RCC 7860 (cell line): Measurements from ENCODE around the gene ODF2.
"Not testable (repeated sequence)": the region's sequence is repeated elsewhere in the genome, so short reads cannot be mapped to it uniquely, and the experiment has no call there.

ENCODE experiments used
- DNase-seq: peaks from one replicate; pipeline ENCODE4 v3.0.0-alpha.2; 2015; ENCODE audit warnings: low spot score
- FAIRE-seq: peaks from 2 replicates; lab custom pipeline; 2012; peaks lifted over from hg19 to GRCh38; lab: Jason Lieb, UNC

The ODF2 gene

DNA sequence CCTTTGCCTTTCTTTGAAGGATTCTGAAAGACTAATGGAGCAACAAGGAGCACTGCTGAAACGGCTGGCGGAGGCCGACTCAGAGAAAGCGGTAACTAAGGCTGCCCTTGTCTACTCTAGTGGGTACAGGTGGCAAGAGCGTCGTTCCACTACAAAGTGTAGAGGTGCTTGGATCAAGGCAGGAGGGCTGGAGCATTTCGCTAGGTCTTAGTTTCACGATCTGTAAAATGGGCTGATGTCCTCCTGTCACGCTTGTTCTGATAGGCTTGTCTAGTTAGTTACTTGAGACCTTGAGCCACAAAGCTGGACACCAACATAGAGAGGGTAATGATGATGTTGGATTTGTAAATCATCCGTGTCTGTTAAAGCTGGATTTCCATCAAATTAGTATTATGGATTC, 25.8 kb downstream of the ODF2 start:
- FAIRE-seq (no peak), DNase-seq (no peak)

- FAIRE-seq = no peak
Measured at GRCh38 chr9:128482186-128482585, 26.4 kb downstream of the ODF2 start.

DNA sequence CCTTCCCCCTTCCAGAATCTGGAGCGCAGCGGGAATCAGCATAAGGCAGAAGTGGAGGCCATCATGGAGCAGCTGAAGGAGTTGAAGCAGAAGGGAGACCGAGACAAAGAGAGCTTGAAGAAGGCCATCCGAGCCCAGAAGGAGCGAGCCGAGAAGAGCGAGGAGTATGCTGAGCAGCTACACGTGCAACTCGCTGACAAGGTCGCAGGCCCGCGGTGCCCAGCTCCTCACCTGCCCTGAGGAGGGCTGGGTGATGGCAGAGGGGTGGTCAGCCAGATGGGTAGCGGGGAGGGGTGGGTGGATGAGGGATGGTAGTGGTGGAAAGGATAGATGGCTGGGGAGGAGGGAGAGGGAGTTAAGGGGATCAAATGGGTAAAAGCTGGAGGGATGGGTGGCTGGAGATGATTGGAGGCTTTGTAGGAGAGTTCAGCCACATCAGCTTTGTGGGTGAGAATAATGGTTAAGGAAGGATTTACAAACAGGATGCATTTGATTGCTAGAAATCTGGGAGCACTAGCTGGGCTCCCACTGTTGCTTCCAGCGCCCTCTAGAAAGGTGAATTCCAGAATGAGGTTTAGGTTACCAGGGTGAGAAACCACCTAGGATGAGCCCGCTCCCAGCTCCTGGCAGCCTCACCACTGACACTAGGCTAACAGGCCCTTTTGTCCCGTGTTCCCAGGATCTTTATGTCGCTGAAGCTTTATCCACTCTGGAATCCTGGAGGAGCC, 29.0 kb downstream of the ODF2 start:
- no peak for DNase-seq
- FAIRE-seq = no peak

More at GRCh38 chr9:128482186-128482585, 26.4 kb downstream of the ODF2 start:
- no peak for DNase-seq

DNA sequence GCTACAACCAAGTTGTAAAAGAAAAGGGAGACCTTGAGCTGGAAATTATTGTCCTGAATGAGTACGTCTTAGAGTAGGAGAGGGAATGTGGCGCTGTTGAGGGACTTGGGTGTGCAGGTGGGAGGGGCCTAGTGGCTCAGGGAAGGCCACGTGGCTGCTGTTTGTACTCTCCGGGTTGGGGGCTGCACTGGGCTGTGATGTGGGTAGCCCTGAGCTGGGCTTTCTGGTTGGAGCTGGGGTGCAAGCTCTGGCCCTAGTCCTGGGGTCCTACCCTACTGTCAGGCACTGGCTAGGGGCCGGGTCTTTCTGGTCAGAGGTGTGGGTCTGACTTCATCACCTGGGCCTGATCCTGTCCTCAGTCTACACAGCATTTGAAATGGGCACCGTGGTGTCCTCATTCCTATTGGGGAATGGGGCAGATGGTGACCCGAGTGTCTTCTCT, 29.6 kb downstream of the ODF2 start:
- FAIRE-seq (no peak), DNase-seq (no peak)

DNA sequence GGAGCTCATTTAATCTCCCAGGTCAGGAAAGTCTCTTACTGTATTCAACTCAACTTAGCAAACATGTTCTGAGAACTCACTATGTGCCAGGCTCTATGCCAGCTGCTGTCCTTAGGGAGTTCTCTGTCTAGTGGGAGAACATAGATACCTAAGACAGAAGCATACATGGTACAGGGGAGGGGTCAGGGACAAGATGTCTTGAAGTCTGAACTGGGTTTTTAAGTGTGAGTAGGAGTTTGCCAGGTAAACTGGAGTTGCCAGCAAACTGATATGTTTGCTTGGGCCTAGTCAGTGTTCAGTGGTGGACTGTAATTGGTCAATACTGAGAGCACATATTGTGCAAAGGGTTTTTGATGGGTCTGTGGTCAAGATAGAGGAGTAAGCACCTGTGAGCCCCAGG, 30.4 kb downstream of the ODF2 start:
- FAIRE-seq = no peak
- no peak for DNase-seq

DNA sequence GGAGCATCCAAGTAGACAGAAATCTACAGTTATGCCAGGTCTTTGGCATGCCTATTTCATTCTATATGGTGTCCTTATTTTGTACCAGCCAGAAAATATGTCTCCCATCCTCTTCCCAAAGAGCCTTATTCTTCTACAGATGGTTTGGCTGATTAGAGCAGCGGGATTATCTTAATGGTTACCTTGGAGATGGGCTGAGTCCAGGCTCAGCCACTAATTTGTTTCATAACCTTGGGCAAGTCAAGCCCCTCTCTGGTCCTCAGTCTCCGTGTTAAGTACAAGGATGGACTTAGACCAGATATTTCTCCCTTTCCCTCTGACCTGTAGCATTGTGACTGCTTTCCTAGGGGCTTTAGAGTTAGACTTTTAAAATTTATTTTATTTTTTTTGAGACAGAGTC, 37.6 kb downstream of the ODF2 start:
- DNase-seq = no peak
- FAIRE-seq = no peak

GRCh38 chr9:128494108-128494745, 38.4 kb downstream of the ODF2 start:
- no peak for DNase-seq
- FAIRE-seq = no peak

- FAIRE-seq (no peak), DNase-seq (no peak)
Measured at GRCh38 chr9:128494746-128495129, 38.9 kb downstream of the ODF2 start.

- DNase-seq (no peak), FAIRE-seq (no peak)
Measured at GRCh38 chr9:128495296-128495695, 39.5 kb downstream of the ODF2 start.

DNA sequence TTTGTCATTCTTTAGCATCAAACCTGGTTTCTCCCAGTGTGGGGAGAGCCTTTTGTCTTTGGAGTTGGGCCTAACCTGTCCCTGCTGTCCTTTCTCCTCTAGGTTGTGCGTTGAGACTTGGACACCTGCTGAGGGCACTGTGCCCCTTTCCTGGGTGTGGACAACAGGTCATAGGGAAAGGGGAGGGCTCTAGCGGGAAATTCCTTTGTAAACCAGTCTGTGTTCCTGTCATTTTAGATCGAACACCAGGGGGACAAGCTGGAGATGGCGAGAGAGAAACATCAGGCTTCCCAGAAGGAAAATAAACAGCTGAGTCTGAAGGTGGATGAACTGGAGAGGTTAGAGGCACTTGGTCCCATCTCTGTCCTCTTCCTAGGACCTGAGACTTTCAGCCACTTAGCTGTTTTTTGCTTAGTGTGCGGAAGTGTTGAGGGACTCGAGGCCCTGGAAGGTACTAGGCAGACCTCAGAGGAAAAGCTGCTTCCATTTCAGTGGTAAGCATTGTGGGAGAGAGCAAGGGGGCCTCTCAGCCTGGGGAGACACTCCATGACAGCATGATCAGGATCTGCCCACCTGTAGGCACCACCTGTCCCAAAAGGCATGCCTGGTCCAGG, 40.1 kb downstream of the ODF2 start:
- no peak for FAIRE-seq
- no peak for DNase-seq

GRCh38 chr9:128497824-128498610, 42.2 kb downstream of the ODF2 start:
- DNase-seq = no peak
- FAIRE-seq = no peak

GRCh38 chr9:128498911-128499310, 43.1 kb downstream of the ODF2 start:
- FAIRE-seq (no peak), DNase-seq (no peak)

DNA sequence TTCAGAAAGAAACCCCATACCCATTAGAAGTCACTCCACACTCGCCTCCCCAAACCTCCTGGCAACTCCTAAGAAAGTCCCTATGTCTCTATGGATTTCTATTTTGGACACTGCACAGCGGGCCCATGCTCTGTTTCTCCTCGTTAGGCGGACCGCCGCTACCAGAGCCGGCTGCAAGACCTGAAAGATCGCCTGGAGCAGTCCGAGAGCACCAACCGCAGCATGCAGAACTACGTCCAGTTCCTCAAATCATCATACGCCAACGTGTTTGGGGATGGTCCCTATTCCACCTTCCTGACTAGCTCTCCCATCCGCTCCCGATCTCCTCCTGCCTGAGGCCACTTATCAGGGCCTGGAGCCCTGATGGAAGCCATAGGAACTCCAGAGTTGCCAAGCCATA, 44.1 kb downstream of the ODF2 start:
- no peak for DNase-seq

DNA sequence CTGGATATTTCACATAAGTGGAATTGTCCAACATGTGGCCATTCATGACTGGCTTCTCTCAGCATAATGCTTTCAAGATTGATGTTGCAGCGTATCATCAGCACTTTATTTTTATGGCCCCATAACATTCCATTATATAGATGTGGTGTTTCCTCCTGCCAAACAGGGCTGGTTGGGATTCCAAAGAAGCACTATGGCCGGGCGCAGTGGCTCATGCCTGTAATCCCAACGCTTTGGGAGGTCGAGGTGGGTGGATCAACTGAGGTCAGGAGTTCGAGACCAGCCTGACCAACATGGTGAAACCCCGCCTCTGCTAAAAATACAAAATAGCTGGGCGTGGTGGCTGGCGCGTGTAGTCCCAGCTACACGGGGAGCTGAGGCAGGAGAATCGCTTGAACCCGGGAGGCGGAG, 47.6 kb downstream of the ODF2 start:
- DNase-seq, FAIRE-seq: not testable (repeated sequence)

More for the DNA sequence above, 44.1 kb downstream of the ODF2 start:
- FAIRE-seq = no peak

DNA sequence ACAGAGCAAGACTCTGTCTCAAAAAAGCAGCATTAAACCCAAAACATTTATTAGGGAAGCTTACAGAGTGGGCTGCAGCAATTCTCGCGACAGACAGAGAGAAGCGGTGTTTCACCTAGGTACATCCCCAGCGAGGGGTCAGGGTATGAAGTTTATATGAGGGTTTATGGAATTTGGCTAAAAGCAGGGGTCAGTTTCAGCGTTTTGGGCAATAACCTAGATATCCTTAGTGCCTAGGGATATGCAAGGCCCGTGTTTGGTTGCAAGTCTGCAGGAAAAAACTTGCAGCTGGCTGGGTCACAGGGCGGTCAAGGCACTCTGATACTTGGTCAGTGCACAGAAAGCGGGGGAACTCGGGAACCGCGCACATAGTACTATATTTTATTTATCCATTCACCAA, 48.1 kb downstream of the ODF2 start:
- DNase-seq = no peak
- FAIRE-seq = no peak

DNA sequence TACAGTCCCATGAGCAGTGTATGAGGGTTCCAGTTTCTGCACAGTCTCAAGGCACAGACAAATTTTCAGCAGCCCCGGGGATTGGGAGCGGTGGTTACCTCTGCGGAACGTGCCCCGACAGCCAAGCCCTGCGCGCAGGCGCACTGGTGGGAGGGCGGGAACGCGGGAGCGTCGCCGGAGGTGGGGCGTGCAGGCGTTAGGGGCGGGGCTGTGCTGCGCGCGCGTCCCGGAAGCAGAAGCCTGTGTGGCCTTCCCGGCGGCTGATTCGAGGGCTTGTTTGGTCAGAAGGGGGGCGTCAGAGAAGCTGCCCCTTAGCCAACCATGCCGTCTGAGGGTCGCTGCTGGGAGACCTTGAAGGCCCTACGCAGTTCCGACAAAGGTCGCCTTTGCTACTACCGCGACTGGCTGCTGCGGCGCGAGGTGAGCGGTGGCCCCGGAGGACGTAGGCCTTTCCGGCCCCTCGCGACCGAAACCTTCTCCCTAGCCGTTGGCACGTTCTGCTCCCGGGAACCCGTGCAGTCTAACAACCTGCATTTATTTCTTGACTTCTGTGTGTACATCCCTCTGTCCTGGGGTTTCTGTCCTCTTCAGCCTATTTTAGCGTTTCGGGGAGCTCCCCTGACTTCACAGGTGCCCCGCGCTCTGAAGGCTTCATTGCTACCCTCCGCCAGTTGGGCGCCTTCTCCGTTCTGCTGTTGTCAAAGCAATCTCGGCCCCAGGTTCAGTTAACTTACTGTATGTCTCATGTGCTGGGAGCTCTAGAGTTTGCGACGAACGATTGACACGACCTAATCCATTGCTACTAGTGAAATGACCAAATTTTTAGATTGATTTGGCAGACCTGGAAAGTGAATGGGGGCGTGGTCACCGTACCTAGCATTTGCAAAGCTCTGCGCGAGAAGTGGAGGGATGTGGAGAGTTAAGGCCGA, 48.9 kb downstream of the ODF2 start, which contains the start of gene GLE1:
GLE1 (plus strand) TSS at position 235 of the 929 bp plus-strand sequence; CDS start at position 322, 87 bp downstream.
- DNase-seq (peak; percentile 80), FAIRE-seq (no peak)

DNA sequence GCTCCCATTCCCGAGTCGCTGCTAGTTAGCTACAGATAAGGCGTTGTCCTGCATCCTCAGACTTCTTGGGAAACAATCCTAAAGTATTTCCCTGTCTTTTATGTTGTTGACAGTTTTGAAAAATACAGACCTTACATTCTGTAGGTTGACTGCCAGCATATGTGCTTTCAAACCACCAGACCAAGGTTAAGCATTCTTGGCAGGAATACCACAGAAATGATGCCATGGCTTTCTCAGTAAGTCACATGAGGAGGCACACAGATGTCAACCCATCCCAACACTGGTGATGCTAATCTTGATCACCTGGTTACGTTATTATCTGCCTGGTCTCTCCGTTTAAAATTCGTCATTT, 49.6 kb downstream of the ODF2 start:
- FAIRE-seq (no peak), DNase-seq (peak; percentile 28)

DNA sequence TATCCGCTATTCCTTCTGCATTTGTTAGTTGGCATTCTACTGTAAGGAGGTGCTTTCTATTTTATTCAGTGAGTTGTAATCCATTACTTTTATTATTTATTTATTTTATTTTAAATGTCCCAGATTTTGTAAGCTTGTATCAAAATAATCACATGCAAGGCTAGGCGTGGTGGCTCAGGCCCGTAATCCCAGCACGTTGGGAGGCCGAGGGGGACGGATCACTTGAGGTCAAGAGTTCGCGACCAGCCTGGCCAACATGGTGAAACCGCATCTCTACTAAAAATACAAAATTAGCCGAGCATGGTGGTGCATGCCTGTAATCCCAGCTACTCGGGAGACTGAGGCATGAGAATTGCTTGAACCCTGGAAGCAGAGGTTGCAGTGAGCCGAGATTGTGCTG, 50.1 kb downstream of the ODF2 start:
- FAIRE-seq, DNase-seq: not testable (repeated sequence)

- FAIRE-seq = no peak
- DNase-seq = no peak
Measured at GRCh38 chr9:128512820-128513219, 57.0 kb downstream of the ODF2 start.

DNA sequence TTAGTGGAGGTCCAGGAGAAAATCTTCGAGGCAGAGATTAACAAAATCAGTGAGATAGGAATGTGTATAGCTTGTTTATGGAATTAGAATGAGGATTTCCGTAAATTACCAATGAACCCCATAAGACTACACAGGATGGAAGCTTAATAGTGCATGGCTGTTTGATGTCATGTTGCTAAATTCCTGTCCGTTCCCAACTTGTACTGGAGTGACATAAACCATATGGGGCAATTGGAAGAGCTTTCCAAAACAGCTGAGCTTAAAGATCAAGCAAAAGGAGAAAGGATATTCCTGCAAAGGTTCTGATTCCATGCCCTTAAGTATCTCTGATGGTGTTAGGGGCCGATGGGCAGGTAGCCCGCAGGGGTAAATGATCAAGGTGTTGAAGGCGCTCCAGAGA, 66.2 kb downstream of the ODF2 start:
- FAIRE-seq (no peak), DNase-seq (no peak)
